ENCODE data around the gene MICA.

The MICA gene

GRCh38 chr6:31460361-31461025 is 57.1 kb downstream of the MICA start:
- Histone ChIP-seq H3K4me3 (replicated peaks; ENCODE audit: low read depth, low read length) (no peak overlapping the region), H3K27me3 (replicated peaks; ENCODE audit: control insufficient read depth, insufficient read depth, low read length) (no peaks in the 10 kb centered on the region; the same call in 1 of the 2 replicates), H3K36me3 (ENCODE audit: control insufficient read depth, insufficient read depth, low read length) (peaks cover 6% of the 10 kb centered on the region)
- no peak for DNase-seq (ENCODE audit: extremely low read depth, insufficient read length)
- no peak for TF ChIP-seq CTCF (IDR thresholded peaks at IDR 0.05; ENCODE audit: insufficient read depth, low read length, poor library complexity, severe bottlenecking)

GRCh38 chr6:31462026-31462963 is 58.9 kb downstream of the MICA start:
- no peaks in the 10 kb centered on the region; the same call in 1 of the 2 replicates for H3K27me3 ChIP-seq (replicated peaks; ENCODE audit: control insufficient read depth, insufficient read depth, low read length)
- no peak for TF ChIP-seq CTCF (IDR thresholded peaks at IDR 0.05; ENCODE audit: insufficient read depth, low read length, poor library complexity, severe bottlenecking)
- no peak for DNase-seq (ENCODE audit: extremely low read depth, insufficient read length)

GRCh38 chr6:31462964-31463870 is 59.8 kb downstream of the MICA start:
- Histone ChIP-seq H3K27me3 (replicated peaks; ENCODE audit: control insufficient read depth, insufficient read depth, low read length) (no peaks in the 10 kb centered on the region), H3K4me3 (replicated peaks; ENCODE audit: low read depth, low read length) (peak overlapping the region; percentile 97), H3K36me3 (ENCODE audit: control insufficient read depth, insufficient read depth, low read length) (peaks cover 10% of the 10 kb centered on the region)
- TF ChIP-seq CTCF (IDR thresholded peaks at IDR 0.05; ENCODE audit: insufficient read depth, low read length, poor library complexity, severe bottlenecking): no peak
- DNase-seq (ENCODE audit: extremely low read depth, insufficient read length): peak; percentile 86

More at GRCh38 chr6:31462026-31462963, 58.9 kb downstream of the MICA start:
- H3K36me3 ChIP-seq (ENCODE audit: control insufficient read depth, insufficient read depth, low read length): peaks cover 10% of the 10 kb centered on the region
- H3K4me3 ChIP-seq (replicated peaks; ENCODE audit: low read depth, low read length): peak overlapping the region; percentile 97

GRCh38 chr6:31464252-31465184 is 61.1 kb downstream of the MICA start:
- H3K4me3 ChIP-seq (replicated peaks; ENCODE audit: low read depth, low read length): peak overlapping the region; percentile 97
- peaks cover 12% of the 10 kb centered on the region for H3K36me3 ChIP-seq (ENCODE audit: control insufficient read depth, insufficient read depth, low read length)
- no peak for DNase-seq (ENCODE audit: extremely low read depth, insufficient read length)
- no peaks in the 10 kb centered on the region for H3K27me3 ChIP-seq (replicated peaks; ENCODE audit: control insufficient read depth, insufficient read depth, low read length)
- TF ChIP-seq CTCF (IDR thresholded peaks at IDR 0.05; ENCODE audit: insufficient read depth, low read length, poor library complexity, severe bottlenecking): no peak
